HT-29 (cell line): ENCODE results near the gene GRM4. TPM values are rescaled to one million over a fixed set of nuclear protein-coding genes. Genes with fewer than 3 reads are reported as not detected.
"Not testable (repeated sequence)": the region's sequence is repeated elsewhere in the genome, so short reads cannot be mapped to it uniquely, and the experiment has no call there.

Experiments used
- DNase-seq: peaks from one replicate; pipeline ENCODE4 v3.0.0-alpha.2; 2015; ENCODE audit warnings: low spot score
- total RNA-seq: library from RNA; depleted of rRNA; stranded (reverse); fragments of >200 nt; shearing (Covaris generic); gene quantifications from 2 replicates; pipeline ENCODE4 v1.2.3, GENCODE V29; 2014; rRNA removed

Gene GRM4
- not detected in 2 replicates for total RNA-seq

DNA sequence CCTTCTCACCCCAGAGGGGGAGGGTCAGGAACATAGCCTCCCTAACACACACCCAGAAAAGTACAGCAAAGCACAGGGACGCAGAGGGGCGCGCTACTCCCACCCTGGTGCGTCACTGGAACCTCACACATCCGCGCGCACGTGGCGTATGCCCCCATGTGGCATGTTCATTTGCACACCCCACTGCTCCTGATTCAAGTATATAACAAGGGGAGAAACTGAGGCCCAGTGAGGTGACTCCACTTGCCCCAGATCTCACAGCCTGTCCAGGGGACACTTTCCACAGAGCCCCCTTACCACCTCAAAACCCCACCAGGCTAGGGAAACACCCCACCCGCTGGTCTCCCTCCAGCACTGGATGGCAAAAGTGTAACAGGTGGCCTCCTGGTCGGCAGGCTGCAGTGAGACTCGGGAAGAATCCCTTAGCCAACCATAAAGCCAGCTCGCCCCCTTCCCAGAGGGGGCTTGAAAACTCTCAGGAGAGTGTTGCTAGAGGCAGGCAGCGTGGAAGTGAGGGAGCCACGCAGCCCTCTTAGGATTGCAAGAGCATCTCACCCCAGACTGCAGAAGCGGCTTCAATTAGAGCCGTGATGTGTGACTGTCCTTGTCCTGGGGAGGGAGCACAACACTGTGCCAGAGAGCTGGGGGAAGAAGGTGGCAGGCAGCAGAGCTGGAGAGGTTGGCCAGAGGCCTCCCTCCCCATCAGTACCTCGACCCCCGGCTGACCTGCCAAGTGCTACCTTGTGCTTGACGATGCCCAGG is at the start of gene GRM4:
Gene GRM4, minus strand, starts transcription at position 67 of the 762 bp plus-strand sequence. CDS start 12,591 bp downstream, outside the sequence.
- no peak for DNase-seq

- no peak for DNase-seq
Observed at GRCh38 chr6:34194772-34195171, 48.9 kb upstream of the GRM4 start.

GRCh38 chr6:34190504-34191122 is 44.7 kb upstream of the GRM4 start:
- DNase-seq, result no peak

DNA sequence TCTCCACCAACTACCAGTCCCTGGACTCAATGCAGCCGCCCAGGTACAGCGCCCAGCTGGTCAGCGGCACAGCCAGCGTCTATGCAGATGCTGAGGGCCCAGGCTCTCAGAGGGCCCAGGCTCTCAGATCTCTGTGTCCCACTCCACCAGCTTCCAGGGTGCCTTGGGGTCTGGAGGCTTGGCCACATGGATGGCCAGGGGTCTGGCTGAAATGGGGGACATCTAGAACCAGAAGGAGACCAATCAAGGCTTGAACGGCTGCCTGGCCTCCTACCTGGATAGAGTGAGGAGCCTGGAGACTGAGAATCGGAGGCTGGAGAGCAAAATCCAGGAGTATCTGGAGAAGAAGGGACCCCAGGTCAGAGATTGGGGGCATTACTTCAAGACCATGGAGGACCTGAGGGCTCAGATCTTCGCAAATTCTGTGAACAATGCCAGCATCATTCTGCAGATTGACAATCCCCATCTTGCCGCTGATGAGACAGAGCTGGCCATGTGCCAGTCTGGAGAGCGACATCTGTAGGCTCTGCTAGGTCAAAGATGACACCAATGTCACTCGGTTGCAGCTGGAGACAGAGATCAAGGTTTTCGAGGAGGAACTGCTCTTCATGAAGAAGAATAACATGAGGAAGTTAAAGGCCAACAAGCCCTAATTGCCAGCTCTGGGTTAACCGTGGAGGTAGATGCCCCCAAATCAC is 44.1 kb upstream of the GRM4 start:
- no peak for DNase-seq

GRCh38 chr6:34184726-34185125 is 38.8 kb upstream of the GRM4 start:
- not testable (repeated sequence) for DNase-seq

DNA sequence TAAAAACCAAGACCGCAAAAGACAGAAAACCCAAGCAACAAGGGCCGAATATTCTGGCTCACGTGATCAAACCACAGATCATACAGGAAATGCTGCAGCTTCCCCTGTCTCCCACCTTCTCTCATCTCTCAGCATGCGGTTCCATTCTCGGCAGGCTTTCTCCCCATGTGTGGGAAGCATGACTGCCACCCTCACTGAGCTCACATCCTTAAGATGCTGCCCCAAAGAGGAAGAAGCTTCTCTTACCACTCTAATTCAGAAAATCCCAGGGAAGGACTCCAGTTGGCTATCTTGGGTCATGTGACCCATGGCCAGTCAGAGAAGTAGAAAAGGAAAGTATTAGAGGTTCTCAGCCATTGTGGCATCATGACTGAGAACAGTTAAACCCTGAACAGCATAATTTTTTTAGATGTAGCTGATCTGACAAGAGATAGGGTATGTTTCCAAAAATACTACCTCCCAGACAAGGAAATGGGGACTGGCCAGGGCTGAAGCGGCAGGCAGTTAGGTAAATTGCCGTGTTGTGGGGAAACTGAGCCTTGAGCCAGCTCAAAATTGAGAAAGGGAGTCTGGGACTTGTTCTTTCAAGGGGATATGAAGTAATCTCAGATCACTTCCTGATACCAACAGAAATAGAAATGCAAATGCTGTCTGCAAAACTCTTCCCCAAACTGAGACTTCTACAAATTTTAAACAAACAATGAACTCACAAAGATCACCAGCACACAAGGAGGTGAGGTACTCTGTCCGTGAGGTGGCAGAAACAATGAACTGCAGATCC is 37.1 kb upstream of the GRM4 start:
- DNase-seq, result no peak

- DNase-seq, result no peak
Observed at GRCh38 chr6:34181908-34182307, 36.0 kb upstream of the GRM4 start.

DNA sequence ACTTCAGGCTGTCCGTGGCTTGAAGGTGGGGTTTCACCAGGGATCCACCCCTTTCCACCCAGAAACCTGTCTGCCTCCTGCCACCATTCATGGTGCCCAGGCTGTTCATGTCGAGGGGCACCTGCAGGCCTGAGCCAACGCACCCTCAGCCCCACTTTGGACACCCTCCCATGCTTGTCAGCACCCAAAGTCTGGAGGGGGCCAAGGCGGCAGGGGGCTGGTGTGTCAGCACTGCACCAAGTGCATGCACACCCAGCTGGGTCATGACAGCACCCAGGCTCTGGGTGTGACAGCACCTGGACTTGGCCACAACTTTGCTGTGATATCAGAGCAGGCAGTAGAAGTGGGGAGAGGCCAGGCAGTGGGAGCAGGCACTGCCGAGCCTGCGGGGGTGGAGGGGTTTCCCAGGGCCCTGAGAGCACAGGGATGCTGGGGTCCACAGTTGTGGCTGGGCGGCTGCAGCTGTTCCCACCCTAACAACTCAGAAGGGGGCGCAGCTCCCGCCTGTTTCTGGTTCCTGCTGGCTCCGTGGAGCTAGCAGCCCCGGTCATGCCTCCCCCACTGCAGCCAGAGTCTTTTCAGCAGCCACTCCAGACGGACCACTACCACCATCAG is 33.3 kb upstream of the GRM4 start:
- DNase-seq, result no peak

- no peak for DNase-seq
Observed at GRCh38 chr6:34178357-34179105, 32.6 kb upstream of the GRM4 start.

DNA sequence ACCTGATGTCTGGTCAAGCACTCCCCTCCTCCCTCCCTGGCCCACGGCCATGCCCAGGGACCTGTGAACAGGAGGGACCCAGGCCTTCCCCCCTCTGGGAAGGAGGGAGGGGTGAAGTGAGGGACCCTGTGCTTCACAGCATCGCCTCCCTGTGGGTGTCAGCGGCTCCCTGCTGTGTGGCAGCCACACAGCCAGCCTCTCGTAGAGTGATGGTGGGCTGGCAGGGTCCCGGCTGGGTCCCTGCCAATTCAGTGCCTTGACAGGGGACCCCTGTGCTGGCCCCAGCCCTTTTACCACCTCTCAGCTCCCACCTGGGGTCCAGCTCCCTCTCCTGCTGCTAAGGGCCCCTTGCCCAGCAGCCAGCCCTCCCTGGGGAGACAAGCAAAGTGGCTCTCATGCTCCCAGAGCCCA is 31.3 kb upstream of the GRM4 start:
- DNase-seq, result no peak

DNA sequence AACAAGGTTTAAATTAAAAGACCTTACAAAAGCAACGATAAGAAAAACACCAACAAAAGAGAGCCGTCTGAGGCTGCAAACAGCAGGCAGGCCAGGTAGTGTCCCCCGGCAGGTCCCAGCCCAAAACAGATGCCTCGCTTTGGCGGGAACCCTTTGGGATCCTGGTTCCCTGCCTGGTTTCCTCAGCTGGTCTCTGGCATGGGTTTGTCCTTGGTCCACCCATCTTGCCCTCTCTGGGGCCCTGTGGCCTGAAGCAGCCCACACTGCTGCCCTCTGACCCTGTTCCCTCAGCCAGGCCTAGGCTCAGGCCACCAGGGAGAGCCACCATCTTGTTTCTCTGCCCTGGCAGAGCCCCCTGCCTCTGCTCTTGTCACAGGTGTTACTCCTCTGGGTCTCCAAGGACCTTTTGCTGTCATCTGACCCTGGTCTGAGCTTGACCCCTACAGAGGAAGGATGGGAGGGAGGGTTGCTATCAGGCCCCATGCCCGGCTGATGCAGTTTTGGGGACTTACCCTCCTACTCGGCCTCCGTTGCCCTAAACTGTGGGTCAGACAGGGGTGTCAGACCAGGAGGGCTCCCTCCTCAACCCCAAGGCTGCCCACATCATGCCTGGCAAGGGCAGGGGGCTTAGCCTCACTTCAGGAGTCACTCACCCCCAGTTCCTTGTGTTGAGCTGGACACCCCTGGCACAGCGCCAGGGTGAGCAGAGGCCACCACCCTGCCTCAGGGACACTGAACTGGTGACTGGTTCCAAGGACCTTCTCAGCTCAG is 30.6 kb upstream of the GRM4 start:
- no peak for DNase-seq

GRCh38 chr6:34174846-34175399 is 29.0 kb upstream of the GRM4 start:
- no peak for DNase-seq

- DNase-seq, result no peak
Observed at GRCh38 chr6:34172961-34173775, 27.3 kb upstream of the GRM4 start.

GRCh38 chr6:34170346-34170745 is 24.5 kb upstream of the GRM4 start:
- no peak for DNase-seq

DNA sequence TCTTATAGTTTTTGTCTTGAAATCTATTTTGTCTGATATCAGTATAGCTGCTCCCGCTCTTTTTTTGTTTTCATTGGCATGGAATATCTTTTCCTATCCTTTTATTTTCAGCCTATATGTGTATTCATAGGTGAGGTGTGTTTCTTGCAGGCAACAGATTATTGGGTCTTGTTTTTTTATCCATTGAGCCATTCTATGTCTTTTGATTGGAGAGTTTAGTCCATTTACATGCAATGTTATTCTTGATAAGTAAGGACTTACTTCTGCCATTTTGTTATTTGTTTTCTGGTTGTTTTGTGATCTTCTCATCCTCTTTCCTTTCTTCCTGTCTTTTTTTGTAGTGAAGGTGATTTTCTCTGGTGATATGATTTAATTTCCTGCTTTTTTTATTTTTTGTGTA is 24.0 kb upstream of the GRM4 start:
- no peak for DNase-seq

DNA sequence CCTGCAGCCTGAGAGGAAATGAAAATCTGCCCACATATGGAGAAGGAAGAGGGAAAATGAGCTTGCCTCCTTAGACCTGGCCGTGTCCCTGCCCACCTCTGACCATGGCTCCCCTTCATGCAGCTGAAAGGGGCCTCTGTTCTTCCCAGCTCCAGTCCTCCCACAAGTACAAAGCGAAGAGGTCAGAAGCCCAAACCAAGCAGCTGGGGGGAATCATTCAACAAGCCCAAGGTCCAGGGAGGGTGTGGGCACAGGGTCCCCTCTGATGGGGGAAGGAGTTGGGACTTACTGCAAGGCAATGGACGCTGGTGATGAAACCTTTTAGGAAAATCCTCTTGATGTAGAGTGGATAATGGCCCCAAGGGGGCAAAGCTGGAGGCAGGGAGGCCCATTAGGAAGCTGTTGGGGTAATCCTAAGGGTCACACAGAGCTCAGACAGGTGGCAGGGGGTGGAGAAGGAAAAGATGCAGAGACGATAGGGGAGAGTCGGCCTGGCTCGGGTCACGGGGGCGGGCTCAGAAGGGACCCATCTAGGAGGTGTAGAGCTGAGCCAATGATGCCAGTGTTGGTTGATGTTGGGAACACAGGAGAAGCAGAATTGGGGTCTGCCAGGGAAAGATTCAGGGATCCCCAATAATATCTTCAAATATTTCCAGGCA is 16.1 kb upstream of the GRM4 start:
- no peak for DNase-seq

GRCh38 chr6:34159844-34160243 is 14.0 kb upstream of the GRM4 start:
- no peak for DNase-seq

DNA sequence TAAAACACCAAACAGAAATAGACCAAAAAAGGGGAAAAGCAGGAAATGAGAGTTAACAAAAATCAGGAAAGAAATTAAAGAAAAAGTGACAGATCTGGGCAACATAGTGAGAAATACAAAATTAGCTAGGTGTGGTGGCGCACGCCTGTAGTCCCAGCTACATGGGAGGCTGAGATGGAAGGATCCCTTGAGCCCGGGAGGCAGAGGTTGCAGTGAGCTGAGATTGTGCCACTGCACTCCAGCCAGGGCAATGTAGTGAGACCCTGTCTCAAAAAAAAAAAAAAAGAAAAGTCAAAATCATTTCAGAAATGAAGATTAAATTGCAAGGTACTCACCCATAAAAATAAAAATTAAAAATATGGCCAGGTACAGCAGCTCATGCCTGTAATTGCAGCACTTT is 13.0 kb upstream of the GRM4 start:
- no peak for DNase-seq
